Astrocyte (in vitro differentiated cells and primary cell): Measurements from ENCODE around the gene NAP1L4.

Source experiments
- EZH2 ChIP-seq: IDR thresholded peaks from 2 replicates; pipeline ENCODE4 v1.6.1; 2012; ENCODE audit warnings: mild to moderate bottlenecking, low read length, inconsistent platforms; ENCODE audit not compliant: insufficient read depth
- TF ChIP-seq, protein P1 (sequence below): IDR thresholded peaks from 2 replicates; pipeline ENCODE4 v1.5.1; 2011; ENCODE audit warnings: low read depth, mild to moderate bottlenecking, inconsistent platforms, low read length, moderate library complexity; ENCODE audit not compliant: insufficient read depth

DNA sequence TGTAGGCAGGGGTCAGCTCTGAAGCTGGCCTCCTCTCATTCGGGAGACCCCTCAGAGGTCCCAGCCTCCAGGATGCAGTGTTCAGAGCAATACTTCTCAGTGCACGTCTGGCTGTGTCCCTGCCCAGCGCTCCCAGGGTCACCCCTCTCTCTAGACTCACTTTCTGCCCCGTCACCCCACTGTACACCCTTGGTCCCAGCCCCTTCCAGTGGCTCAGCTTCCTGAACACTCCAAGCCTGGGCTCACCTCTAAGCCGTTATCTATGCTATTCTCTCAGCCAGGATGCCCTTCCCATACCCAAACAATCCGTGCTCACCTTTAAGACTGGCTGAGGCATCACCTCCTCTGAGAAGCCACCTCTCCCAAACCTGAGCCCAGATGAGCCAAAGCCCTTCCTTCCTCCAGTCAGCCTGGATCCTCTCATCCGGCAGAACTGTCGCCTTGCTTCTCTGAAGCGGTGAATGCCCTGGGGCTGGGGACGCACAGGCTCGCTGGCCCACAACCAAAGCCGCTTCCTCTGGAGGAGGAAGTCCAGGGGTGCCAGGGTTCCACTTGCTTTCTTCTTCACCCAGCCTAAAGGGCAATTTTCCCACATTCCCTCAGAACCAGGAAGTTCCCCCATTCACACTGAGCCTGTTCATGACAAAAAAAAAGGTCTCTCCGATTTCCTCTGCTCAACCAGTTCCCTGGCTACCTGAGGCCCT, 92.9 kb downstream of the NAP1L4 start:
- TF ChIP-seq, protein P1, sequence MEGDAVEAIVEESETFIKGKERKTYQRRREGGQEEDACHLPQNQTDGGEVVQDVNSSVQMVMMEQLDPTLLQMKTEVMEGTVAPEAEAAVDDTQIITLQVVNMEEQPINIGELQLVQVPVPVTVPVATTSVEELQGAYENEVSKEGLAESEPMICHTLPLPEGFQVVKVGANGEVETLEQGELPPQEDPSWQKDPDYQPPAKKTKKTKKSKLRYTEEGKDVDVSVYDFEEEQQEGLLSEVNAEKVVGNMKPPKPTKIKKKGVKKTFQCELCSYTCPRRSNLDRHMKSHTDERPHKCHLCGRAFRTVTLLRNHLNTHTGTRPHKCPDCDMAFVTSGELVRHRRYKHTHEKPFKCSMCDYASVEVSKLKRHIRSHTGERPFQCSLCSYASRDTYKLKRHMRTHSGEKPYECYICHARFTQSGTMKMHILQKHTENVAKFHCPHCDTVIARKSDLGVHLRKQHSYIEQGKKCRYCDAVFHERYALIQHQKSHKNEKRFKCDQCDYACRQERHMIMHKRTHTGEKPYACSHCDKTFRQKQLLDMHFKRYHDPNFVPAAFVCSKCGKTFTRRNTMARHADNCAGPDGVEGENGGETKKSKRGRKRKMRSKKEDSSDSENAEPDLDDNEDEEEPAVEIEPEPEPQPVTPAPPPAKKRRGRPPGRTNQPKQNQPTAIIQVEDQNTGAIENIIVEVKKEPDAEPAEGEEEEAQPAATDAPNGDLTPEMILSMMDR, result no peak
- TF ChIP-seq EZH2, result no peak
